OCI-LY1 (cell line): ENCODE data around the gene ZNG1B.
"Not testable (repeated sequence)": the region's sequence is repeated elsewhere in the genome, so short reads cannot be mapped to it uniquely, and the experiment has no call there.

Experiments used
- CTCF ChIP-seq: fragments of 200-600 bp; sonication (generic), shearing (Covaris generic); IDR thresholded peaks from 2 replicates; pipeline ENCODE4 v1.5.1; 2017; ENCODE audit warnings: mild to moderate bottlenecking, antibody characterized with exemption, low read length, moderate library complexity, mixed read lengths
- EZH2 ChIP-seq: fragments of 200-600 bp; sonication (generic), shearing (Covaris generic); IDR thresholded peaks from 2 replicates; pipeline ENCODE4 v1.8.0; 2017; ENCODE audit warnings: borderline replicate concordance, mixed run types, mild to moderate bottlenecking, antibody characterized with exemption, low read length, moderate library complexity, mixed read lengths

- TF ChIP-seq EZH2, CTCF: not testable (repeated sequence)
Measured at GRCh38 chr2:113476688-113477368, 39.3 kb downstream of the ZNG1B start.
